HFF-Myc (cell line): ENCODE data around the gene ZMIZ2.
A peak's percentile ranks its signal among the peaks of the same experiment; 100 is the strongest.

Source experiments
- DNase-seq: peaks from one replicate; pipeline ENCODE4 v3.0.0-alpha.2; 2011; ENCODE audit warnings: low read depth; ENCODE audit errors: extremely low read depth
- H3K4me3 ChIP-seq: replicated peaks from 2 replicates; pipeline ENCODE4 v1.5.1; 2011; ENCODE audit warnings: low read depth, mild to moderate bottlenecking, control low read depth, low read length
- CTCF ChIP-seq: IDR thresholded peaks from 2 replicates; pipeline ENCODE4 v1.5.1; 2012; ENCODE audit warnings: mild to moderate bottlenecking, low read depth, low read length, control low read depth; ENCODE audit errors: missing control alignments

The ZMIZ2 gene

GRCh38 chr7:44738876-44739665 lies 9.6 kb upstream of the ZMIZ2 start:
- no peak for TF ChIP-seq CTCF
- H3K4me3 ChIP-seq, result no peak overlapping the region
- no peak for DNase-seq

GRCh38 chr7:44740055-44740454 lies 8.6 kb upstream of the ZMIZ2 start:
- TF ChIP-seq CTCF, result no peak
- no peak overlapping the region for H3K4me3 ChIP-seq
- no peak for DNase-seq

GRCh38 chr7:44743750-44744149 lies 4.9 kb upstream of the ZMIZ2 start:
- H3K4me3 ChIP-seq, result no peak overlapping the region
- no peak for DNase-seq
- no peak for TF ChIP-seq CTCF

- H3K4me3 ChIP-seq, result peak overlapping the region; percentile 83
- no peak for TF ChIP-seq CTCF
- no peak for DNase-seq
Observed at GRCh38 chr7:44748948-44749731, 493 bp downstream of the ZMIZ2 start.

GRCh38 chr7:44749992-44750391 lies 1.3 kb downstream of the ZMIZ2 start:
- TF ChIP-seq CTCF, result no peak
- H3K4me3 ChIP-seq, result peak overlapping the region; percentile 83

GRCh38 chr7:44750424-44750823 lies 1.8 kb downstream of the ZMIZ2 start:
- no peak for DNase-seq
- no peak for TF ChIP-seq CTCF
- no peak overlapping the region for H3K4me3 ChIP-seq

More at GRCh38 chr7:44749992-44750391, 1.3 kb downstream of the ZMIZ2 start:
- no peak for DNase-seq
